Measurements from ENCODE around the gene FOXP4.

Gene FOXP4

DNA sequence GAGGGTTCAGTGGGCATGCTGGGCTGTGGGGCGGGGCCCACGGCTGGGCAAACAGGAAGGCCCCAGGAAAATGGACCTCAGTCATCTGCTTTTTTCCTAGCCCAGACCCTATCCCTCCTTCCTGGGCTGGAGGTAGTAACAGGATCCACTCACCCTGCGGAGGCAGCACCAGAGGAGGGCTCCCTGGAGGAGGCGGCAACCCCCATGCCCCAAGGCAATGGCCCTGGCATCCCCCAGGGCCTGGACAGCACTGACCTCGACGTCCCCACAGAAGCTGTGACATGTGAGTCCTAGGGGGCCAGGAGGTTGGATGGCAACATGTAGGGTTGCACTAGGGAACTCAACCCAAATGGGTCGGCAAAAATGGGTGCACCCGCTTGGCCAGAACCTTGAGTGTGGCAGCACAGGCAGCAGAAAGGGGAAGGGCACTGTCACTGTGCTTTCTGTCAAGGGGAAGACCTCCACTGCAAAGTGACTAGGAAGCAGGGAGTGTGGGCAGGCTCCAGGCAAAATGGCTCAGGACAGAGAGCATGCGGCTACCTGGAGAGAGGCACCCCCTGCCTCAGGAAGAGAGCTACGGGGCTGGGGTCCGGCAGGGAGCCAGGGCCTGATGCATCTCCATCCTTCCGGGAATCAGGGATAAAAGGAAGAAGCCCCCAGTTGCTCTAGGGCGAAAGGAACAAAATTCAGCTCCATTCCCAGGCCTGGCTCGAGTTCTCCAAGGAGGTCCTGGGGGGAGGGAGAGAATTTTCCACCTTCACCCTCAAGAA lies 100.0 kb downstream of the FOXP4 start:
- no peak for DNase-seq (ENCODE audit: low spot score)

DNA sequence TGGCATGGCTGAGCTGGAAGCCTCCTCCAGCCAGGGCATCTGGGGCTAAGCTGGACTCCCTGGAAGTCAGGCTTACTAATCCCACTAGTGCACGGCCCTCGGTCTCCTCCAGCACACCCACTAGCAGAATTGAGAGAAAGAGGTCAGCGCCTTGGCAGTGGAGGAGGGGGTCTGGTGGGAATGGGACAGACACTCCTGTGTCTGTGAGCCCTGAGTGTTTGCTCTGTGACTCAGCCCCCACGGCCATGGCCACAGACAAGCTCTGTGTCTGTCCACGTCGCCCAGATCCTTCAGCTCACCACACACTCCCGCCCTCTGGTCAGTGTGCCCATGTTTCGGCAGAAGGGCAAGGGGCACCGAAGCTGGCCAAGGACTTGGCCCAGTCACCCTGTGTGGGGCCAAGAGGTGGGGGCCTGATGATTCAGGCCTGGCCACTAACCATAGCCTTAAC lies 100.9 kb downstream of the FOXP4 start:
- no peak for DNase-seq (ENCODE audit: low spot score)

GRCh38 chr6:41648070-41648585 lies 101.9 kb downstream of the FOXP4 start:
- no peak for DNase-seq (ENCODE audit: low spot score)

DNA sequence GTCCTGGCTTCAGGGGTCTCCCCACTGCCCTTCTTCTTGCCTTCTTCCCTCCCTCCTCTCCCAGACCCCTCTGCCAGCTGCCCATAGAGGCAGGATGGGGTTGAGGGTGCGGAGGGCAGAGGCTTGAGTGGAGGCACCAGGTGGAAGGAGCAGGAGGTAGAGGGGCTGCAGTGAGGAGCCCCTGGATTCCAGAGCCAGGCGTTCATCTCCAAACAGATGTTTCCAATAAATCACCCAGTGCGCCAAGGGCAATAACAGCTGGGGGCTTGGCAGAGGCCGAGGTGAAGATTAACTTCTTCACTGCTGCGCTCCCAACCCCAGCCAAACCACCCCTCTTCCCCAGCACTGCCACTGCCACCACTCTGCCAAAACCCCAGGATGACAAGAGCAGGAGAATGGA lies 102.7 kb downstream of the FOXP4 start:
- no peak for DNase-seq (ENCODE audit: low spot score)

DNA sequence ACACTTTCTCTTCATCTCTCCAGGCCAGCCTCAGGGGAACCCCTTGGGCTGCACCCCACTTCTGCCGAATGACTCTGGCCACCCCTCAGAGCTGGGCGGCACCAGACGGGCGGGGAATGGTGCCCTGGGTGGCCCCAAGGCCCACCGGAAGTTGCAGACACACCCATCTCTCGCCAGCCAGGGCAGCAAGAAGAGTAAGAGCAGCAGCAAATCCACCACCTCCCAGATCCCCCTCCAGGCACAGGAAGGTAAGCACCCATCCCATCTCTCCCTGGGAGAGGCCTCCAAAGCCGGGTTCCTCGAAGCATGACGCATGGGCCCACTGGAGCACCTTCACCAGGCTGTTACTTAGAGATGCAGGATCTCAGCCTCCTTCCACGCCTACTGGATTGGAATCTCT lies 103.4 kb downstream of the FOXP4 start:
- no peak for DNase-seq (ENCODE audit: low spot score)

GRCh38 chr6:41650120-41650519 lies 103.9 kb downstream of the FOXP4 start:
- DNase-seq (ENCODE audit: low spot score), result no peak

DNA sequence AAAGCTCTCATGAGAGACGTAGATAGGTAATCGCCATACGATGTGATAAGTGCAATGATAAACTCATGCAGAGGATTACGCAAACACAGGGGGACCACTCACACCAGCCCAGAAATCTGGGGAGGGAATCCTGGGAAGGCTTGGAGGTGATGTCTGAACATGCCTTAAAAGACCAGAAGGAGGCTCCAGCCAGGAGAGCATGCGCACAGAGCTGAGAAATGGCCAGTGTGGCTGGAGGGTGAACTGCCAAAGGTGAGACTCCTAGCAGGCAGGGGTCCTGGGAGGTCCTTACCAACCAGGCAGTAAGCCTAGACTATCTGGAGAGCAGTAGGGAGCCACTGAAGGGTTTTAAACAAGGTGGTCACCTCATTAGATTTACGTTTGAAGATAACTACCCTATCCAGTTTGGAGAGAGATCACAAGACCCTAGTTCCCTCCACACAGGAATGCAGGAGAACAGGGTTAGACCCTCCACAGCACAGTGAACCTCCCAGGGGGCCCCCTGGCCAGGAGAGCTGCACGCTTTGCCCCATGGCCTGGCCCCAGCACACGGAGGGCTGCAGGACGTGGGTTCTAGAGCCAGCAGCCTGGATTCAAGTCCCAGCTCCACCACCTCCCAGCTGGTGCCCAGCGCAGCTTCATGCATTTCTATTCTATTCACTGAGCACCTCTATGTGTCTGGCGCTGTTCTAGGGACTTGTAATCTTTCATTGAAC lies 105.2 kb downstream of the FOXP4 start:
- DNase-seq (ENCODE audit: low spot score), result no peak
